Measurements from ENCODE around the gene SH3RF1. TPM values are rescaled to one million over a fixed set of nuclear protein-coding genes. Genes with fewer than 3 reads are reported as not detected.
A peak's percentile ranks its signal among the peaks of the same experiment; 100 is the strongest.

SH3RF1 gene
- total RNA-seq, 1 donor from 2014 or later, result 35.2 TPM

GRCh38 chr4:169128902-169129301 is 141.9 kb downstream of the SH3RF1 start:
- H3K4me1 Mint-ChIP-seq (ENCODE audit: low read depth, unreplicated experiment), result no peaks in the 10 kb centered on the region
- H3K36me3 Mint-ChIP-seq (ENCODE audit: unreplicated experiment), result peaks cover 4% of the 10 kb centered on the region
- H3K27me3 Mint-ChIP-seq (ENCODE audit: unreplicated experiment), result peaks cover 2% of the 10 kb centered on the region
- H3K27ac Mint-ChIP-seq (ENCODE audit: unreplicated experiment), result no peak overlapping the region
- DNase-seq, result no peak
- no peak overlapping the region for H3K4me3 Mint-ChIP-seq (ENCODE audit: unreplicated experiment)
- TF ChIP-seq CTCF (IDR thresholded peaks at IDR 0.05; ENCODE audit: partially characterized antibody, unreplicated experiment), result no peak
- no peaks in the 10 kb centered on the region for H3K9me3 Mint-ChIP-seq (ENCODE audit: unreplicated experiment)

- no peak overlapping the region for H3K27ac Mint-ChIP-seq (ENCODE audit: unreplicated experiment)
- no peaks in the 10 kb centered on the region for H3K9me3 Mint-ChIP-seq (ENCODE audit: unreplicated experiment)
- TF ChIP-seq CTCF (IDR thresholded peaks at IDR 0.05; ENCODE audit: partially characterized antibody, unreplicated experiment), result no peak
- H3K4me3 Mint-ChIP-seq (ENCODE audit: unreplicated experiment), result no peak overlapping the region
- DNase-seq, result no peak
- peaks cover 2% of the 10 kb centered on the region for H3K27me3 Mint-ChIP-seq (ENCODE audit: unreplicated experiment)
- H3K4me1 Mint-ChIP-seq (ENCODE audit: low read depth, unreplicated experiment), result no peaks in the 10 kb centered on the region
- H3K36me3 Mint-ChIP-seq (ENCODE audit: unreplicated experiment), result peaks cover 4% of the 10 kb centered on the region
These were observed 143.4 kb downstream of the SH3RF1 start for GRCh38 chr4:169127314-169127713.

- no peak for TF ChIP-seq CTCF (IDR thresholded peaks at IDR 0.05; ENCODE audit: partially characterized antibody, unreplicated experiment)
- Mint-ChIP-seq H3K27ac (ENCODE audit: unreplicated experiment) (no peak overlapping the region), H3K4me1 (ENCODE audit: low read depth, unreplicated experiment) (peaks cover 17% of the 10 kb centered on the region), H3K36me3 (ENCODE audit: unreplicated experiment) (peaks cover under 1% of the 10 kb centered on the region), H3K27me3 (ENCODE audit: unreplicated experiment) (no peaks in the 10 kb centered on the region), H3K9me3 (ENCODE audit: unreplicated experiment) (no peaks in the 10 kb centered on the region), H3K4me3 (ENCODE audit: unreplicated experiment) (no peak overlapping the region)
- no peak for DNase-seq
These were observed 146.1 kb downstream of the SH3RF1 start for GRCh38 chr4:169124661-169125060.

- Mint-ChIP-seq H3K27me3 (ENCODE audit: unreplicated experiment) (no peaks in the 10 kb centered on the region), H3K27ac (ENCODE audit: unreplicated experiment) (no peak overlapping the region), H3K9me3 (ENCODE audit: unreplicated experiment) (no peaks in the 10 kb centered on the region), H3K4me3 (ENCODE audit: unreplicated experiment) (no peak overlapping the region), H3K36me3 (ENCODE audit: unreplicated experiment) (no peaks in the 10 kb centered on the region), H3K4me1 (ENCODE audit: low read depth, unreplicated experiment) (peaks cover 20% of the 10 kb centered on the region)
- TF ChIP-seq CTCF (IDR thresholded peaks at IDR 0.05; ENCODE audit: partially characterized antibody, unreplicated experiment), result no peak
- DNase-seq, result no peak
These were observed 148.3 kb downstream of the SH3RF1 start for GRCh38 chr4:169122422-169122821.

GRCh38 chr4:169121861-169122382 is 148.8 kb downstream of the SH3RF1 start:
- peaks cover 20% of the 10 kb centered on the region for H3K4me1 Mint-ChIP-seq (ENCODE audit: low read depth, unreplicated experiment)
- no peaks in the 10 kb centered on the region for H3K36me3 Mint-ChIP-seq (ENCODE audit: unreplicated experiment)
- no peaks in the 10 kb centered on the region for H3K27me3 Mint-ChIP-seq (ENCODE audit: unreplicated experiment)
- peak; percentile 31 for DNase-seq
- H3K9me3 Mint-ChIP-seq (ENCODE audit: unreplicated experiment), result no peaks in the 10 kb centered on the region
- no peak overlapping the region for H3K4me3 Mint-ChIP-seq (ENCODE audit: unreplicated experiment)
- TF ChIP-seq CTCF (IDR thresholded peaks at IDR 0.05; ENCODE audit: partially characterized antibody, unreplicated experiment), result no peak
- H3K27ac Mint-ChIP-seq (ENCODE audit: unreplicated experiment), result no peak overlapping the region

Measured in glutamatergic neuron (in vitro differentiated cells).